ENCODE data around the gene DDT.
"Not testable (repeated sequence)": the region's sequence is repeated elsewhere in the genome, so short reads cannot be mapped to it uniquely, and the experiment has no call there.

Gene DDT

DNA sequence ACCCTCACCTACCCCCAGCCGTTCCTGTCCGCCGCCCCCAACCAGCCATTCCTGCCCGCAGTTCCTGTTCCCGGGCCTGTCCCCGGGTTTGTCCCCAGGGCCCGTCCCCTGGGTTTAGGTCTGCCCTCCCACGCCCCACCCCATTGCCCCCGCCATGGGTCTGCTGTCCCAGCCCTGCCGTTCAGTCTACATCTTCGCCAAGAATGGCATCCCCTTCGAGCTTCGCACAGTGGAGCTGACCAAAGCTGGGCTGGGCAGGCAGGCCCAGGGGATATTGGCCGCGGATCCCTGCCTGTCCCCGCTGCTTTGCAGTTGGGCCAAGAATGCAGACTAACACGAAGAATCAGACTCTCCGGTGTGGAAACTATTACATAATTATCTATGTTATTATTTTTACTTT is 24.5 kb downstream of the DDT start:
- not testable (repeated sequence) for DNase-seq

DNA sequence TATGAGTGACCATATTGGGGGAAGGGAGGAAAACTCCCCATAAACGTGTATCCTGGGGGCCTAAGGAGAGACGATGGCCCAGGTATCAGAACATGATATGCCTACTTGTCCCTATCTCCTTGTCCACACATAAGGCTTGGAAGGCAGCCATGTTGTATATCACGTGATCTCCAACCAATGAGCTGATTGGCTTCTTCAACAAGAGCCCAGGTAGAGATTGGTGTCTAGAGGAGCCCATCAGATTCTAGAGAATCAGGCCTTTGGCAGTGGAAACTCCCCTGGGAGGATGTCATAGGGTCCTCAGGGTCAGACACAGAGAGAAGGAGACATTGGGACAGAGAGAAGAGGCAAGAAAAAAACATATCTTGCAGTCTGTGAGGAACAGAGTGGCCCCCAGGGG is 26.9 kb downstream of the DDT start:
- not testable (repeated sequence) for DNase-seq

DNA sequence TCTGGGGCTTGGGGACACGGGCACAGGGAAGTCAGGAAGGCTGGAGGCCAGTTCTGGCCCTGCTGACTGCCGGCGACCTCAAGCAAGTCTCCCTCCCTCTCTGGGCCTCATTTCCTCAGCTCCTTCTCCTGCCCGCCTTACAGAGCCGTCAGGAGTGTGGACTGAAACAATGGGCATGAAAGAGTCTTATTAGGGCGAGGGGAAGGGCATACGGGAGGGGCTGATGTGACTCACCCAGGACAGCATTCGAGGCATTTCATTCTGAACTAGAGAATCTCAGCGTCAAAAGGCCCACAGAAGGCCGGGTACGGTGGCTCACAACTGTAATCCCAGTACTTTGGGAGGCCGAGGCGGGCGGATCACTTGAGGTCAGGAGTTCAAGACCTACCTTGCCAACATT is 34.1 kb downstream of the DDT start:
- not testable (repeated sequence) for DNase-seq

DNA sequence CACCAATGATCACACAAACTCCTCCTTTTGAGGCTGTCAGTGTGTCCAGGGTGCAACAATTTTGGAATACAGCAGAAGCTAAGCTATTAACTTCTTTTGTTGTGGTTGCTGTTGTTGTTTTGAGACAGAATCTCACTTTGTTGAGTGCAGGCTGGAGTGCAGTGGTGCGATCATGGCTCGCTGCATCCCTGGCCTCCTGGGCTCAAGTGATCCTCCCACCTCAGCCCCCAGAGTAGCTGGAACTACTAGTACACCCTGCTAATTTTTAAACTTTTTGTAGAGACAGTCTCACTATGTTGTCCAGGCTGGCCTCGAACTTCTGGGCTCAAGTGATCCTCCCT is 35.3 kb downstream of the DDT start:
- no peak for DNase-seq

DNA sequence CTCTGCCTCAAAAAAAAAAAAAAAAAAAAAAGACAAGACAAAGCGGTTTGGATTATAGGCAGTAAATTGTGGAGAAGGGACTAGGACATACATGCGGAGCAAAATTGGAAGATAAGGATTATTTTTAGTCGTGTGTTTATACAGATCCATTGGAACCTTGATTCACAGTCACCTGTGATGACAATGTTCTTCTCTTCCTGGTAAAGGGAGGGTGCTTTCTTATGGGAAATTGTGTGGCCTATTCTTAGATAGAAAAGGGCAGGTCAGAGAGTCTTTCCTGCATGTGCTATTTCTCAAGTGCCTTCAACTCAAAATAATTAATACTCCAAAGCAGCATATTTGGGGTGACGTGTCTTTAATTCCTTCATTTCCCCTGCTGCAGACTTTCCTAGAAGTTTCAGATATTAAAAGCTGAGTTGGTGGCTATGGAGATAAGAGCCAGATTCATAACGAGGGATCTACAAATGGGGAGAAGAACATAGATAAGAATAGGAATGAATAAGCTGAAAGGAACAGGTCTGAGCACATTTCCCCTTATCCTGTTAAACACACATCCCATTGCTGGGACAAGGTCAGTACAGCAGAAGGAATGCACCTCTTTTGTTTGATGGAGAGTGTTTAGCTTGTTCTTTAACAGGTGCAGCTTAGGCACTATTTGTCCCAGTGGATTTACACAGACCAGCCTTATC is 35.8 kb downstream of the DDT start:
- DNase-seq, result no peak

DNA sequence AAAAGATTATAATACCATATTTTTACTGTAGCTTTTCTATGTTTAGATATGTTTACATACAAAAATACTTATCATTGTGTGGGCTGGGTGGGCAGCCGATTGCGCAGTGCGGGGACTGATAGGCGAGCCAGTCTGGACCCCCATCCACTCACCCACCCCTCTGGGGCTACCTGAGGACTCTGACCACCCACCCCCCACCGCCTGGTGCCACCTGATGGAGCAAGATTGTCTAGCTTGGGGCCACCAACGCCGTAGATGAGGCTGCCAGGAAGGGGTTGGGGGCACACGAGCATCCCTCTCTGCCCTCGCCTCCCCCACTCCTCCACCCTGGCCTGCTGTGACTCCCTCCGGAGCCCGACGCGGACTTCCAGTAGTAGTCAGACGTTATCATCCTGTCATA is 47.7 kb downstream of the DDT start:
- DNase-seq, result no peak

DNA sequence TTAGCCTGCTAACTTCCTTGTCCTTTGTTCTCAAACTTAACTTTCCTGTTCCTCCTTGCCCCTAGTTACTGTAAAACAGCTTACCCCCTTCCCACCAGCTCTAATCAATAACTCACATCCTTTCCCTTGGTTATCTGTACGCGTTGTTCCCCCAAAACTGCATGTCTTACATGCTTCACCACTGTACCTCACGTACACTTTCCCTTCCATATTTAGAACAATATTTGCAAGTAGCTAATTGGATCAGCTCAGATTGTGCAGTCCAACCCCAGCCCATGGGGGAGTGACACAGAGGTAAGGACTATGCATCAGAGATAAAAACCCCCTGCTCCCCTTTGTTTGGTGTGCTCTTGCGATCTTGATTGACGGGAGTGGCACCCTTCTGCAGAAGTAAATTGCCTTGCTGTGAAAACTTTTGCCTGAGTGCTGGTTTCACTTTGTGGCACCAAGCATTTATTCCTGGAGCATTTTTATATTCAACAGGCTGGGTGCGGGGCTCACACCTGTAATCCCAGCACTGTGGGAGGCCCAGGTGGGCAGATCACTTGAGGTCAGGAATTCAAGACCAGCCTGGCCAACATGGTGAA is 49.1 kb downstream of the DDT start:
- DNase-seq, result no peak

DNA sequence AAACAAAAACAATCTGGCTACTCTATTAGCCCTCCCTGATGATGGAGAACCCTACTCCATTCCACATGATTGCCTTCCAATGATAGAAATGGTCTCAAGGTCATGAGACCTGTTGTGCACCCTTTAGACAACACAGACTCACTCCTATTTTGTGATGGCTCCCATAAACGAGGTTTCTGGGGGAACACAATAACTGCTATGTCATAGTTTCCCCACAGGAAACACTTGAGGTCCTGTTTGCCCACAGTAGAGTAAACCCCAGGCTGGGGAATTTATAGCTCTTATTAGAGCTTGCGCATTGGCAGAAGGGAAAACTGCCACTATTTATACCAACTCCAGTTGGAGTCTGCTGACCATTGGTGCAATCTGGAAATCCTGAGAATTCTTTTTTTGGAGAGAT is 51.3 kb downstream of the DDT start:
- DNase-seq, result no peak

DNA sequence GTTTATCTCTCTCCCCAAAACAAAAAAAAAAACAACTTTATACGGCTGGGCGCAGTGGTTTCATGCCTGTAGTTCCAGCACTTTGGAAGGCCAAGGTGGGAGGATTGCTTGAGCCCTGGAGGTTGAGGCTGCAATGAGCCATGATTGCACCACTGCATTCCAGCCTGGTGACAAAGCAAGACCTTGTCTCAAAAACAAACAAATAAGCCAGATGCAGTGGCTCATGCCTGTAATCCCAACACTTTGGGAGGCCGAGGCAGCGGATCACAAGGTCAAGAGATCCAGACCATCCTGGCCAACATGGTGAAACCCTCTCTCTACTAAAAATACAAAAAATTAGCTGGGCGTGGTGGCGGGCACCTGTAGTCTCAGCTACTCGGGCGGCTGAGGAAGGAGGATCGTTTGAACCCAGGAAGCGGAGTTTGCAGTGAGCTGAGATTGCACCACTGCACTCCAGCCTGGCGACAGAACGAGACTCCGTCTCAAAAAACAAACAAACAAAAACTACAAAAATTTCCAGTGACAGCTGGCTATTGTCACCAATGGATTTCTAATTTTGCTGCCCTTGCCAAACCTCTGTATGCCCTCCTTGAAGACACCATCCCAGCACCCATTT is 52.5 kb downstream of the DDT start:
- DNase-seq, result not testable (repeated sequence)
